SK-N-SH treated with all-trans-retinoic acid at 6 μM for 48 hours (cell line): ENCODE results near the gene F2.

ENCODE experiments used
- ATAC-seq: fragments of 200-7000 bp; cut with Tn5 transposase; 3 replicates; pipeline ENCODE4 v1.9.1; 2020; ENCODE audit warnings: mild to moderate bottlenecking, moderate library complexity
- CSDC2 ChIP-seq: fragments of 250-450 bp; sonication (Bioruptor Pico); IDR thresholded peaks from 2 replicates; pipeline ENCODE4 v1.5.0; 2020; ENCODE audit warnings: mild to moderate bottlenecking, moderate library complexity
- ESRRG ChIP-seq: fragments of 250-450 bp; sonication (Bioruptor Pico); IDR thresholded peaks from 2 replicates; pipeline ENCODE4 v1.6.1; 2021; ENCODE audit warnings: mild to moderate bottlenecking
- GLIS3 ChIP-seq: fragments of 250-450 bp; sonication (Bioruptor Pico); IDR thresholded peaks from 2 replicates; pipeline ENCODE4 v1.5.0; 2020; ENCODE audit warnings: mild to moderate bottlenecking, moderate library complexity
- ISL1 ChIP-seq: fragments of 250-450 bp; sonication (Bioruptor Pico); IDR thresholded peaks from 2 replicates; pipeline ENCODE4 v2.1.2; 2022; ENCODE audit warnings: mild to moderate bottlenecking, moderate library complexity
- OSR1 ChIP-seq: fragments of 250-450 bp; sonication (Bioruptor Pico); IDR thresholded peaks from 2 replicates; pipeline ENCODE4 v1.8.0; 2022; ENCODE audit warnings: moderate library complexity, mild to moderate bottlenecking, inconsistent platforms
- TCF4 ChIP-seq: fragments of 250-450 bp; sonication (Bioruptor Pico); IDR thresholded peaks from 2 replicates; pipeline ENCODE4 v1.8.0; 2021; ENCODE audit warnings: mild to moderate bottlenecking, moderate library complexity, borderline replicate concordance
- TOX ChIP-seq: fragments of 250-450 bp; sonication (Bioruptor Pico); IDR thresholded peaks from 2 replicates; pipeline ENCODE4 v1.8.0; 2021; ENCODE audit warnings: mild to moderate bottlenecking, moderate library complexity, borderline replicate concordance
- ZC3H10 ChIP-seq: fragments of 250-450 bp; sonication (Bioruptor Pico); IDR thresholded peaks from 2 replicates; pipeline ENCODE4 v1.5.1; 2021; ENCODE audit warnings: mild to moderate bottlenecking, moderate library complexity
- ZFP3 ChIP-seq: fragments of 250-450 bp; sonication (Bioruptor Pico); IDR thresholded peaks from 2 replicates; pipeline ENCODE4 v1.5.0; 2020; ENCODE audit warnings: mild to moderate bottlenecking, moderate library complexity
- ZFP30 ChIP-seq: fragments of 450-650 bp; formaldehyde crosslinking; IDR thresholded peaks from 2 replicates; pipeline ENCODE4 v1.5.0; 2022; ENCODE audit warnings: mild to moderate bottlenecking, moderate library complexity
- ZNF565 ChIP-seq: fragments of 450-650 bp; formaldehyde crosslinking; conservative IDR thresholded peaks from 2 replicates; pipeline ENCODE4 v1.5.0; 2020; ENCODE audit warnings: low read depth, mild to moderate bottlenecking, moderate library complexity
- ZNF70 ChIP-seq: fragments of 450-650 bp; formaldehyde crosslinking; IDR thresholded peaks from 2 replicates; pipeline ENCODE4 v1.5.0; 2020; ENCODE audit warnings: mild to moderate bottlenecking, moderate library complexity
- ZNF8 ChIP-seq: fragments of 450-650 bp; formaldehyde crosslinking; IDR thresholded peaks from 2 replicates; pipeline ENCODE4 v1.5.0; 2020; ENCODE audit warnings: mild to moderate bottlenecking, moderate library complexity
- TF ChIP-seq, protein P1 (sequence below): fragments of 250-450 bp; sonication (Bioruptor Pico); IDR thresholded peaks from 2 replicates; pipeline ENCODE4 v1.5.1; 2020; ENCODE audit warnings: low read depth, mild to moderate bottlenecking, moderate library complexity
- TF ChIP-seq, protein P2 (sequence below): fragments of 250-450 bp; sonication (Bioruptor Pico); IDR thresholded peaks from 2 replicates; pipeline ENCODE4 v1.5.0; 2020; ENCODE audit warnings: mild to moderate bottlenecking, moderate library complexity
- TF ChIP-seq, protein P3 (sequence below): fragments of 250-450 bp; sonication (Bioruptor Pico); IDR thresholded peaks from 2 replicates; pipeline ENCODE4 v1.8.0; 2020; ENCODE audit warnings: mild to moderate bottlenecking, moderate library complexity, borderline replicate concordance
- TF ChIP-seq, protein P4 (sequence below): fragments of 250-450 bp; sonication (Bioruptor Pico); IDR thresholded peaks from 2 replicates; pipeline ENCODE4 v1.5.1; 2021; ENCODE audit warnings: mild to moderate bottlenecking, moderate library complexity
- TF ChIP-seq, protein P5 (sequence below): fragments of 250-450 bp; sonication (Bioruptor Pico); IDR thresholded peaks from 2 replicates; pipeline ENCODE4 v1.8.0; 2021; ENCODE audit warnings: low read depth, mild to moderate bottlenecking, moderate library complexity, borderline replicate concordance

F2 gene

DNA sequence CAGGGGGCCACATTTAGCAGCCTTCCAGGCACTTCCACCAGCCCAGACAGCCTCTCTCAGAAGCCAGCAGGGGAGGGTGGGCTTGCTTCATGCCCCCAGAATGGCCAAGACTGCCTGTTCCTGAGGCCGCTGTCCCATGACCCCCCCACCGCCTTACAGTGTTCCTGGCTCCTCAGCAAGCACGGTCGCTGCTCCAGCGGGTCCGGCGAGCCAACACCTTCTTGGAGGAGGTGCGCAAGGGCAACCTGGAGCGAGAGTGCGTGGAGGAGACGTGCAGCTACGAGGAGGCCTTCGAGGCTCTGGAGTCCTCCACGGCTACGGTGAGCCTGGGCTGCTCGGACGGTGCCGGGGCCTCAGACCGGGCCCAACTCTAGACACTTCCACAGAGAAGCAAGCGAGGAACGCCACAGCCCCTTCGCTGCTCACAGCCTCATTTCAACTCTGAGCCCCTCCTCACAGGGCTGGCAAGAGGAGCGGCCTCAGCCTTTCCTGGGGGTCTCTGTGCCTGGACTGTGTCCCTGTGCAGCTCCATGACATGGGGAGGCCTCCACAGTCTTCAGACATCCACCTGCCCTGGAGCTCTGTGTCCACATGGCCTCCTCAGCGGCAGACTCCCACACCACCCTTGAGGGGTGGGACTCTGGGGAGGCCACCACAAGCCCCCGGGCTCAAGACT is 668 bp downstream of the F2 start:
- no peak; the same call in 2 of the 3 replicates for ATAC-seq
- no peak for TF ChIP-seq ISL1
- TF ChIP-seq TCF4, result no peak
- TF ChIP-seq ZC3H10 (CRISPR knock-in tag), result no peak
- TF ChIP-seq ZFP3 (CRISPR knock-in tag), result no peak
- TF ChIP-seq ZNF565, result no peak
- TF ChIP-seq ESRRG, result no peak
- TF ChIP-seq CSDC2 (CRISPR knock-in tag), result no peak
- TF ChIP-seq, all 23 proteins: peak for 0

DNA sequence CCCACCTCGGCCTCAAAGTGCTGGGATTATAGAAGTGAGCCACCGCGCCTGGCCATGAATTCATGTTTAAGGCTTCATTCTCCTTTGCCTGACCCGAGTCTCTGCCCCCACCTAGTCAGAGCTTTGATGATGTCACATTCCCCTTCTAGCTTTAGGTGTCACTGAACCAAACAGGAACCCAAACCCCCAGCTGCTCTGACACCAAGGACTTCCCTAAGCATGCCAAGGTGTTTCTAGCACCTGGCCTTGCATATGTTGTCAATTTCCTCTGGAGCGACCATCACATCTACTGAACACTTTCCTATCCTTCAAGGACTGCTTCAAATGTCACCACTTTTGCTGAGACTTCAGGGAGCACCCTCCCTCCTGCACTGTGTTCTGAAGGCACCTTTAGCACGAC is 2.3 kb downstream of the F2 start:
- TF ChIP-seq, protein P1, sequence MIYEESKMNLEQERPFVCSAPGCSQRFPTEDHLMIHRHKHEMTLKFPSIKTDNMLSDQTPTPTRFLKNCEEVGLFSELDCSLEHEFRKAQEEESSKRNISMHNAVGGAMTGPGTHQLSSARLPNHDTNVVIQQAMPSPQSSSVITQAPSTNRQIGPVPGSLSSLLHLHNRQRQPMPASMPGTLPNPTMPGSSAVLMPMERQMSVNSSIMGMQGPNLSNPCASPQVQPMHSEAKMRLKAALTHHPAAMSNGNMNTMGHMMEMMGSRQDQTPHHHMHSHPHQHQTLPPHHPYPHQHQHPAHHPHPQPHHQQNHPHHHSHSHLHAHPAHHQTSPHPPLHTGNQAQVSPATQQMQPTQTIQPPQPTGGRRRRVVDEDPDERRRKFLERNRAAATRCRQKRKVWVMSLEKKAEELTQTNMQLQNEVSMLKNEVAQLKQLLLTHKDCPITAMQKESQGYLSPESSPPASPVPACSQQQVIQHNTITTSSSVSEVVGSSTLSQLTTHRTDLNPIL (CRISPR knock-in tag), result no peak
- ATAC-seq, result no peak

DNA sequence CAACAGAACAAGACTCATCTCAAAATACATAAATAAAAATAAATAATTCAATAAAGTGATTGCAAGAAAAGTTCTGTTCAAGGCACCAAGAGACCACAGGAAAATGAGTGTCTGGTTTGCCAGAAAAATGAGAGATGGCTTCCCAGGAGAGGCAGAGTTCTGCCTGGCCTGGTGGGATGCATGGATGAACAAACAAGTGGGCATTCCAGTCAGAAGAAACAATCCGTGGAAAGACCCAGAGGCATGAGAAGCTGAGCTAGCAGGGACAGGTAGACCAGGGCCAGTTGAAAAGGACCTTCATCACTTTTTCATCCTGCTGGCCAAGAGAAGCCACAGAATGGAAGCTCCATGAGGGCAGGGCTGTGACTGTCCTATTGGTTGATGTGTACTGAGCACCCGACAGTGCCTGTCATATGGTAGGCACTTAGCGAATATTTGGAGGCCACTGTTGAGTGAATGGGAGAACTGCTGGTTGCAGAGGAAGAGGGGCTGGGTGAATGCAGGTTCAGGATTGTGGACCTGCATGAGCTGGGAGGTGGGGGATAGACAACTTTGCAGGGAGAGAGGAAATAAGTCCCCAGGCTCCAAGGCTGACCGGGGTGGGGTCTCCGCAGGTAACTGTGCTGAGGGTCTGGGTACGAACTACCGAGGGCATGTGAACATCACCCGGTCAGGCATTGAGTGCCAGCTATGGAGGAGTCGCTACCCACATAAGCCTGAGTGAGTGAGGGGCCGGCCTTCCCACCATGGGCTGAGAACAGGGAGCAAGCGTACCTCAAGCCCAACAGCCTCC is 3.7 kb downstream of the F2 start:
- ATAC-seq, result no peak
- TF ChIP-seq TOX (CRISPR knock-in tag) (no peak), ISL1 (no peak), ZNF70 (CRISPR knock-in tag) (no peak), GLIS3 (CRISPR knock-in tag) (no peak), ZC3H10 (CRISPR knock-in tag) (no peak), OSR1 (CRISPR knock-in tag) (no peak), ZNF8 (CRISPR knock-in tag) (no peak), CSDC2 (CRISPR knock-in tag) (no peak), ZFP30 (CRISPR knock-in tag) (no peak)
- TF ChIP-seq, protein P2, sequence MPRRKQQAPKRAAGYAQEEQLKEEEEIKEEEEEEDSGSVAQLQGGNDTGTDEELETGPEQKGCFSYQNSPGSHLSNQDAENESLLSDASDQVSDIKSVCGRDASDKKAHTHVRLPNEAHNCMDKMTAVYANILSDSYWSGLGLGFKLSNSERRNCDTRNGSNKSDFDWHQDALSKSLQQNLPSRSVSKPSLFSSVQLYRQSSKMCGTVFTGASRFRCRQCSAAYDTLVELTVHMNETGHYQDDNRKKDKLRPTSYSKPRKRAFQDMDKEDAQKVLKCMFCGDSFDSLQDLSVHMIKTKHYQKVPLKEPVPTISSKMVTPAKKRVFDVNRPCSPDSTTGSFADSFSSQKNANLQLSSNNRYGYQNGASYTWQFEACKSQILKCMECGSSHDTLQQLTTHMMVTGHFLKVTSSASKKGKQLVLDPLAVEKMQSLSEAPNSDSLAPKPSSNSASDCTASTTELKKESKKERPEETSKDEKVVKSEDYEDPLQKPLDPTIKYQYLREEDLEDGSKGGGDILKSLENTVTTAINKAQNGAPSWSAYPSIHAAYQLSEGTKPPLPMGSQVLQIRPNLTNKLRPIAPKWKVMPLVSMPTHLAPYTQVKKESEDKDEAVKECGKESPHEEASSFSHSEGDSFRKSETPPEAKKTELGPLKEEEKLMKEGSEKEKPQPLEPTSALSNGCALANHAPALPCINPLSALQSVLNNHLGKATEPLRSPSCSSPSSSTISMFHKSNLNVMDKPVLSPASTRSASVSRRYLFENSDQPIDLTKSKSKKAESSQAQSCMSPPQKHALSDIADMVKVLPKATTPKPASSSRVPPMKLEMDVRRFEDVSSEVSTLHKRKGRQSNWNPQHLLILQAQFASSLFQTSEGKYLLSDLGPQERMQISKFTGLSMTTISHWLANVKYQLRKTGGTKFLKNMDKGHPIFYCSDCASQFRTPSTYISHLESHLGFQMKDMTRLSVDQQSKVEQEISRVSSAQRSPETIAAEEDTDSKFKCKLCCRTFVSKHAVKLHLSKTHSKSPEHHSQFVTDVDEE (CRISPR knock-in tag), result no peak
- TF ChIP-seq, protein P3, sequence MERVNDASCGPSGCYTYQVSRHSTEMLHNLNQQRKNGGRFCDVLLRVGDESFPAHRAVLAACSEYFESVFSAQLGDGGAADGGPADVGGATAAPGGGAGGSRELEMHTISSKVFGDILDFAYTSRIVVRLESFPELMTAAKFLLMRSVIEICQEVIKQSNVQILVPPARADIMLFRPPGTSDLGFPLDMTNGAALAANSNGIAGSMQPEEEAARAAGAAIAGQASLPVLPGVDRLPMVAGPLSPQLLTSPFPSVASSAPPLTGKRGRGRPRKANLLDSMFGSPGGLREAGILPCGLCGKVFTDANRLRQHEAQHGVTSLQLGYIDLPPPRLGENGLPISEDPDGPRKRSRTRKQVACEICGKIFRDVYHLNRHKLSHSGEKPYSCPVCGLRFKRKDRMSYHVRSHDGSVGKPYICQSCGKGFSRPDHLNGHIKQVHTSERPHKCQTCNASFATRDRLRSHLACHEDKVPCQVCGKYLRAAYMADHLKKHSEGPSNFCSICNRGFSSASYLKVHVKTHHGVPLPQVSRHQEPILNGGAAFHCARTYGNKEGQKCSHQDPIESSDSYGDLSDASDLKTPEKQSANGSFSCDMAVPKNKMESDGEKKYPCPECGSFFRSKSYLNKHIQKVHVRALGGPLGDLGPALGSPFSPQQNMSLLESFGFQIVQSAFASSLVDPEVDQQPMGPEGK (CRISPR knock-in tag), result no peak
- TF ChIP-seq, protein P4, sequence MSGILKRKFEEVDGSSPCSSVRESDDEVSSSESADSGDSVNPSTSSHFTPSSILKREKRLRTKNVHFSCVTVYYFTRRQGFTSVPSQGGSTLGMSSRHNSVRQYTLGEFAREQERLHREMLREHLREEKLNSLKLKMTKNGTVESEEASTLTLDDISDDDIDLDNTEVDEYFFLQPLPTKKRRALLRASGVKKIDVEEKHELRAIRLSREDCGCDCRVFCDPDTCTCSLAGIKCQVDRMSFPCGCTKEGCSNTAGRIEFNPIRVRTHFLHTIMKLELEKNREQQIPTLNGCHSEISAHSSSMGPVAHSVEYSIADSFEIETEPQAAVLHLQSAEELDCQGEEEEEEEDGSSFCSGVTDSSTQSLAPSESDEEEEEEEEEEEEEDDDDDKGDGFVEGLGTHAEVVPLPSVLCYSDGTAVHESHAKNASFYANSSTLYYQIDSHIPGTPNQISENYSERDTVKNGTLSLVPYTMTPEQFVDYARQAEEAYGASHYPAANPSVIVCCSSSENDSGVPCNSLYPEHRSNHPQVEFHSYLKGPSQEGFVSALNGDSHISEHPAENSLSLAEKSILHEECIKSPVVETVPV (CRISPR knock-in tag), result no peak
- TF ChIP-seq, protein P5, sequence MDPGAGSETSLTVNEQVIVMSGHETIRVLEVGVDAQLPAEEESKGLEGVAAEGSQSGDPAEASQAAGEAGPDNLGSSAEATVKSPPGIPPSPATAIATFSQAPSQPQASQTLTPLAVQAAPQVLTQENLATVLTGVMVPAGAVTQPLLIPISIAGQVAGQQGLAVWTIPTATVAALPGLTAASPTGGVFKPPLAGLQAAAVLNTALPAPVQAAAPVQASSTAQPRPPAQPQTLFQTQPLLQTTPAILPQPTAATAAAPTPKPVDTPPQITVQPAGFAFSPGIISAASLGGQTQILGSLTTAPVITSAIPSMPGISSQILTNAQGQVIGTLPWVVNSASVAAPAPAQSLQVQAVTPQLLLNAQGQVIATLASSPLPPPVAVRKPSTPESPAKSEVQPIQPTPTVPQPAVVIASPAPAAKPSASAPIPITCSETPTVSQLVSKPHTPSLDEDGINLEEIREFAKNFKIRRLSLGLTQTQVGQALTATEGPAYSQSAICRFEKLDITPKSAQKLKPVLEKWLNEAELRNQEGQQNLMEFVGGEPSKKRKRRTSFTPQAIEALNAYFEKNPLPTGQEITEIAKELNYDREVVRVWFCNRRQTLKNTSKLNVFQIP (CRISPR knock-in tag), result no peak

DNA sequence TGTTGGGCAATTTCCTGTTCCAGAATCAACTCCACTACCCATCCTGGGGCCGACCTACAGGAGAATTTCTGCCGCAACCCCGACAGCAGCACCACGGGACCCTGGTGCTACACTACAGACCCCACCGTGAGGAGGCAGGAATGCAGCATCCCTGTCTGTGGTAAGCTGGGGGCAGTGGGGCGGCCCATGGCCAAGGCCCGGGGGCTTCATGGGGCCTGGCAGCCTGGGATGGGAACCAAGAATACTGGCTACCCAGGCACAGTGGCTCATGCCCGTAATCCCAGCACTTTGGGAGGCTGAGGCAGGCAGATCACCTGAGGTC is 4.3 kb downstream of the F2 start:
- no peak for TF ChIP-seq TOX (CRISPR knock-in tag)
- no peak for TF ChIP-seq ZNF8 (CRISPR knock-in tag)
- no peak for TF ChIP-seq ESRRG
- TF ChIP-seq GLIS3 (CRISPR knock-in tag), result no peak
- TF ChIP-seq OSR1 (CRISPR knock-in tag), result no peak
- TF ChIP-seq ZFP3 (CRISPR knock-in tag), result no peak
- TF ChIP-seq, all 23 proteins: peak for 0
- ATAC-seq, result no peak
